ENCODE data around the gene TJAP1.

DNA sequence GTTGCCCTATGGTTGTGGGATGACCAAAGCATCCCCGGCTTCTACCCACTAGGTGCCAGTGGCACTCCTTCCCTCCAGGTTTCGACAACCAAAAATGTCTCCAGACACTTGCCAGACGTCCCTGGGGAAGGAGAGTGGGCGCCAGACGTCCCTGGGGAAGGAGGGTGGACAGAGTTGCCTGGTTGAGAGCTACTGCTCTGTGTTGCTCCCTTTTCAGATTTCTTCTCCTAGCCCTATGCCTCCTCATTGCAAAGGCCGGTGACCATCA, 19.7 kb downstream of the TJAP1 start:
- TF ChIP-seq, protein P1, sequence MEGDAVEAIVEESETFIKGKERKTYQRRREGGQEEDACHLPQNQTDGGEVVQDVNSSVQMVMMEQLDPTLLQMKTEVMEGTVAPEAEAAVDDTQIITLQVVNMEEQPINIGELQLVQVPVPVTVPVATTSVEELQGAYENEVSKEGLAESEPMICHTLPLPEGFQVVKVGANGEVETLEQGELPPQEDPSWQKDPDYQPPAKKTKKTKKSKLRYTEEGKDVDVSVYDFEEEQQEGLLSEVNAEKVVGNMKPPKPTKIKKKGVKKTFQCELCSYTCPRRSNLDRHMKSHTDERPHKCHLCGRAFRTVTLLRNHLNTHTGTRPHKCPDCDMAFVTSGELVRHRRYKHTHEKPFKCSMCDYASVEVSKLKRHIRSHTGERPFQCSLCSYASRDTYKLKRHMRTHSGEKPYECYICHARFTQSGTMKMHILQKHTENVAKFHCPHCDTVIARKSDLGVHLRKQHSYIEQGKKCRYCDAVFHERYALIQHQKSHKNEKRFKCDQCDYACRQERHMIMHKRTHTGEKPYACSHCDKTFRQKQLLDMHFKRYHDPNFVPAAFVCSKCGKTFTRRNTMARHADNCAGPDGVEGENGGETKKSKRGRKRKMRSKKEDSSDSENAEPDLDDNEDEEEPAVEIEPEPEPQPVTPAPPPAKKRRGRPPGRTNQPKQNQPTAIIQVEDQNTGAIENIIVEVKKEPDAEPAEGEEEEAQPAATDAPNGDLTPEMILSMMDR (IDR thresholded peaks at IDR 0.05) = no peak
- TF ChIP-seq POLR2A (IDR thresholded peaks at IDR 0.05) = no peak

Data from Peyer's patch (tissue), 4 donors.